HG03159 (cell line): Measurements from ENCODE around the gene TIMP1.

Experiments
- ATAC-seq: cut with Tn5 transposase; IDR thresholded peaks from one replicate; pipeline ENCODE4 v1.9.1; 2021; ENCODE audit warnings: mild to moderate bottlenecking, moderate library complexity; ENCODE audit not compliant: unreplicated experiment

TIMP1 gene

DNA sequence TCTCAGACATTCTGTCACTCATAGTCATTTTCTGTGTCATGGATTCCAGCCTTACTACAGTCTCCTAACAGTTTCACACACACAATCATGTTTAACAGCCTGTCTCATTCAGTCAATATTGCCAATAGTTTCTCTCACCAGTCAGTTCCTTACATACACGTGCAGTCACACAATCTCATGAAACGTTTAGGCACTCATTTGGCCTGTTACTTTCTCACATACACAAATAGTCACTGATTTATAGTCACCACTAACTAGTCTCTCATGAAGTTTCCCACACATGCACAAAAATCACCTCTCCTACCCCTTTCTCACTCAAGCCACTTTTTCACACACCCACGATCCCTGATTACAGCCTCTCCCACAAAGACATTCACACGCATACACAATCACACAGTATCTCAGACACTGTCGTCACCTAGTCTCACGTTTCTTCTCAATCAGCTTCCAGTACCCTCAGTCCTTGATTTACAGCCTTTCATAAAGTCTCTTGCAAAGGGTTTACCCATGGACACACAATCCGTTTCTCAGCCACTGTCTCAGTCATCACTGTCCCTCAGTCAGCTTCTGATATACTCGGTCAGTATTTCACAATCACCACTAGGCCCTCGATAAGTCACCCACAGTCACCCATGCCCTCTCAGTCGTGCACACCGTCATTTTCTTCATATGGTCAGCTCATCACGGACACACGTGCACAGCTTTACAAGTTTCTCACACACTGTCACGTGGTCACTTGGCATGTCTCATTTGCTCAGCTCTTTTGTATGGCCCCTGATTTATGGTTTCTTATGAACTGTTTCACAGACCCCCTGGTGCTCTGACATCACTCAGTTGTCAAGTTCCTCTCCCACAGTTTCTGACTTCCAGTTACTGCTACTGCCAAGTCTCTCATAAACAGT lies 51.7 kb downstream of the TIMP1 start:
- no peak for ATAC-seq

DNA sequence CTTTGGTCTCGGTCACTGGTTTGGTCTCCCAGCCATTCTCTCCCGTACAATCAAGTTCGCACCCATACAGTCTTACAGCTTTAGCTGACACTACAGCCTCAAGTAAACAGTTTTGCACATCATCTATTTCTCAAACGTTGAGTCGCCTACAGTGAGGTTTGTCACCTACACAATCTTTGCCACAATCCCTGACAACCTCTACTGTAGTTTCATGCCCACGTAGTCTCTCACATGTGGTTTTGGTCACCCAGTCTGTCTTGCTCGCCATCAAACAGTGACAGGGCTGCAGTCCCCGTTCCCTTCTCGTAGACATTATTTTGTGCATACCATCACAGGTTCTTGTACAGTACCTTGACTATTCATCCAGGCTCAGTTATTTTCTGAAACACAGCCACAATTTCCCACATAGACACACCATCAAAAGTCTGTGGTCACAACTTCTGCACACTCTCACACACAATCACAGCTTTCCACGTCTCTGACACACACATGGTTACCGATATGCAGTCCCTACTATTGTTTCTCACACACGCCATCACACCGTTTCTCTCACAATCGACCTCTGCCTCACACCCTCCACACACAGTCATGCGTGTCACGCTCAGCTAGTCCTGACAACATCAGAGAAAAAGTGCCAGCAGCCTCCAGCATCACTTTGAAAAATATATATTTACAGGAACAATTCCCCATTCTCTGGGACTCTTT lies 52.8 kb downstream of the TIMP1 start:
- no peak for ATAC-seq
